Measurements from ENCODE around the gene LAT. TPM values are rescaled to one million over a fixed set of nuclear protein-coding genes. Genes with fewer than 3 reads are reported as not detected.

Gene LAT
- total RNA-seq, 1 donor from 2014 or later, result 3.3 TPM

DNA sequence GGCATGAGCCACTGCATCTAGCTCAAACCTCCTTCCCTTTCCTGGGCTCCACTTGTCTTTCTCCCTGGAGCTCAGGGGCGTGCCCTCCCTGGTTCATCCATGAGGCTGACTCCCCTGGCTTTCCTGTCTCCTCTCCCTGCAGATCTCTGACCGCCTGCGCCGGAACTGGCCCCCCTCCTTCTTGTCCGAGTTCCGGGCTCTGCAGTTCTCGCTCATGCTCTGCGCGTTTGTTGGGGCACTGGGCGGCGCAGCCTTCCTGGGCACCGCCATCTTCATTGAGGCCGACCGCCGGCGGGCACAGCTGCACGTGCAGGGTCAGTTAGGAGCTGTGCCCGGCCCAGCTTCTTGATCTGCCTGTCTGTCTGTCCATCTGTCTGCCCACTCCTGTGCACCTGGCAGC is 1.2 kb upstream of the LAT start:
- TF ChIP-seq, protein P1, sequence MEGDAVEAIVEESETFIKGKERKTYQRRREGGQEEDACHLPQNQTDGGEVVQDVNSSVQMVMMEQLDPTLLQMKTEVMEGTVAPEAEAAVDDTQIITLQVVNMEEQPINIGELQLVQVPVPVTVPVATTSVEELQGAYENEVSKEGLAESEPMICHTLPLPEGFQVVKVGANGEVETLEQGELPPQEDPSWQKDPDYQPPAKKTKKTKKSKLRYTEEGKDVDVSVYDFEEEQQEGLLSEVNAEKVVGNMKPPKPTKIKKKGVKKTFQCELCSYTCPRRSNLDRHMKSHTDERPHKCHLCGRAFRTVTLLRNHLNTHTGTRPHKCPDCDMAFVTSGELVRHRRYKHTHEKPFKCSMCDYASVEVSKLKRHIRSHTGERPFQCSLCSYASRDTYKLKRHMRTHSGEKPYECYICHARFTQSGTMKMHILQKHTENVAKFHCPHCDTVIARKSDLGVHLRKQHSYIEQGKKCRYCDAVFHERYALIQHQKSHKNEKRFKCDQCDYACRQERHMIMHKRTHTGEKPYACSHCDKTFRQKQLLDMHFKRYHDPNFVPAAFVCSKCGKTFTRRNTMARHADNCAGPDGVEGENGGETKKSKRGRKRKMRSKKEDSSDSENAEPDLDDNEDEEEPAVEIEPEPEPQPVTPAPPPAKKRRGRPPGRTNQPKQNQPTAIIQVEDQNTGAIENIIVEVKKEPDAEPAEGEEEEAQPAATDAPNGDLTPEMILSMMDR (IDR thresholded peaks at IDR 0.05; ENCODE audit: insufficient read depth, low read depth, low read length), result no peak
- no peak for TF ChIP-seq EZH2 (IDR thresholded peaks at IDR 0.05; ENCODE audit: insufficient read depth, low read length)
- Mint-ChIP-seq H3K36me3 (ENCODE audit: low read depth, unreplicated experiment) (peaks cover 26% of the 10 kb centered on the region), H3K4me1 (ENCODE audit: low read depth, unreplicated experiment) (peaks cover 2% of the 10 kb centered on the region), H3K27ac (ENCODE audit: unreplicated experiment) (peak overlapping the region; percentile 8), H3K9me3 (ENCODE audit: unreplicated experiment) (peaks cover 2% of the 10 kb centered on the region), H3K27me3 (ENCODE audit: low read depth, unreplicated experiment) (no peaks in the 10 kb centered on the region), H3K4me3 (ENCODE audit: unreplicated experiment) (no peak overlapping the region)
- no peaks in the 10 kb centered on the region for H3K4me1 ChIP-seq (ENCODE audit: insufficient read depth, low read length)
- no peaks in the 10 kb centered on the region for H3K27me3 ChIP-seq (ENCODE audit: insufficient read depth, low read length)
- H3K9me3 ChIP-seq (ENCODE audit: insufficient read depth, low read depth, low read length), result peaks cover 3% of the 10 kb centered on the region
- no peak overlapping the region for H3K9ac ChIP-seq (ENCODE audit: low read length)
- H3K79me2 ChIP-seq (ENCODE audit: insufficient read depth, low read length), result no peaks in the 10 kb centered on the region
- FAIRE-seq (no peak), DNase-seq (ENCODE audit: low read depth) (no peak)
- no peak overlapping the region for H3K27ac ChIP-seq (ENCODE audit: low read depth, low read length)
- H3K36me3 ChIP-seq (ENCODE audit: insufficient read depth, low read length), result no peaks in the 10 kb centered on the region
- H3K4me3 ChIP-seq (ENCODE audit: insufficient read depth, low read depth, low read length), result no peak overlapping the region
- H3K4me2 ChIP-seq (ENCODE audit: low read length), result no peak overlapping the region
- no peak overlapping the region for H2AFZ ChIP-seq (ENCODE audit: low read depth, low read length)
- peaks cover 4% of the 10 kb centered on the region for H4K20me1 ChIP-seq (ENCODE audit: insufficient read depth, low read length)

DNA sequence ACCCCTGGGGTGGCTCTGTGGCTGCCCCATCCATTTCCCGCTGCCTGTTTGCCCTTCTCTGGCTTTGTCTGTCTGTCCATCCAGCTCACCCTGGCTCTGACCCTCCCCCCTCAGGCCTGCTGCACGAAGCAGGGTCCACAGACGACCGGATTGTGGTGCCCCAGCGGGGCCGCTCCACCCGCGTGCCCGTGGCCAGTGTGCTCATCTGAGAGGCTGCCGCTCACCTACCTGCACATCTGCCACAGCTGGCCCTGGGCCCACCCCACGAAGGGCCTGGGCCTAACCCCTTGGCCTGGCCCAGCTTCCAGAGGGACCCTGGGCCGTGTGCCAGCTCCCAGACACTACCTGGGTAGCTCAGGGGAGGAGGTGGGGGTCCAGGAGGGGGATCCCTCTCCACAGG is 761 bp upstream of the LAT start:
- no peak for DNase-seq (ENCODE audit: low read depth)
- Mint-ChIP-seq H3K27ac (ENCODE audit: unreplicated experiment) (no peak overlapping the region), H3K4me3 (ENCODE audit: unreplicated experiment) (no peak overlapping the region), H3K27me3 (ENCODE audit: low read depth, unreplicated experiment) (no peaks in the 10 kb centered on the region), H3K9me3 (ENCODE audit: unreplicated experiment) (peaks cover 2% of the 10 kb centered on the region), H3K4me1 (ENCODE audit: low read depth, unreplicated experiment) (peaks cover 2% of the 10 kb centered on the region), H3K36me3 (ENCODE audit: low read depth, unreplicated experiment) (peaks cover 27% of the 10 kb centered on the region)
- H3K9ac ChIP-seq (ENCODE audit: low read length), result no peak overlapping the region
- no peaks in the 10 kb centered on the region for H3K79me2 ChIP-seq (ENCODE audit: insufficient read depth, low read length)
- H3K27me3 ChIP-seq (ENCODE audit: insufficient read depth, low read length), result no peaks in the 10 kb centered on the region
- no peak for FAIRE-seq
- no peak overlapping the region for H3K4me3 ChIP-seq (ENCODE audit: insufficient read depth, low read depth, low read length)
- no peaks in the 10 kb centered on the region for H3K36me3 ChIP-seq (ENCODE audit: insufficient read depth, low read length)
- no peak overlapping the region for H3K4me2 ChIP-seq (ENCODE audit: low read length)
- TF ChIP-seq EZH2 (IDR thresholded peaks at IDR 0.05; ENCODE audit: insufficient read depth, low read length), result no peak
- TF ChIP-seq, protein P1 (IDR thresholded peaks at IDR 0.05; ENCODE audit: insufficient read depth, low read depth, low read length), result no peak
- peaks cover 4% of the 10 kb centered on the region for H4K20me1 ChIP-seq (ENCODE audit: insufficient read depth, low read length)
- no peaks in the 10 kb centered on the region for H3K4me1 ChIP-seq (ENCODE audit: insufficient read depth, low read length)
- no peak overlapping the region for H2AFZ ChIP-seq (ENCODE audit: low read depth, low read length)
- H3K27ac ChIP-seq (ENCODE audit: low read depth, low read length), result no peak overlapping the region
- H3K9me3 ChIP-seq (ENCODE audit: insufficient read depth, low read depth, low read length), result peaks cover 3% of the 10 kb centered on the region

DNA sequence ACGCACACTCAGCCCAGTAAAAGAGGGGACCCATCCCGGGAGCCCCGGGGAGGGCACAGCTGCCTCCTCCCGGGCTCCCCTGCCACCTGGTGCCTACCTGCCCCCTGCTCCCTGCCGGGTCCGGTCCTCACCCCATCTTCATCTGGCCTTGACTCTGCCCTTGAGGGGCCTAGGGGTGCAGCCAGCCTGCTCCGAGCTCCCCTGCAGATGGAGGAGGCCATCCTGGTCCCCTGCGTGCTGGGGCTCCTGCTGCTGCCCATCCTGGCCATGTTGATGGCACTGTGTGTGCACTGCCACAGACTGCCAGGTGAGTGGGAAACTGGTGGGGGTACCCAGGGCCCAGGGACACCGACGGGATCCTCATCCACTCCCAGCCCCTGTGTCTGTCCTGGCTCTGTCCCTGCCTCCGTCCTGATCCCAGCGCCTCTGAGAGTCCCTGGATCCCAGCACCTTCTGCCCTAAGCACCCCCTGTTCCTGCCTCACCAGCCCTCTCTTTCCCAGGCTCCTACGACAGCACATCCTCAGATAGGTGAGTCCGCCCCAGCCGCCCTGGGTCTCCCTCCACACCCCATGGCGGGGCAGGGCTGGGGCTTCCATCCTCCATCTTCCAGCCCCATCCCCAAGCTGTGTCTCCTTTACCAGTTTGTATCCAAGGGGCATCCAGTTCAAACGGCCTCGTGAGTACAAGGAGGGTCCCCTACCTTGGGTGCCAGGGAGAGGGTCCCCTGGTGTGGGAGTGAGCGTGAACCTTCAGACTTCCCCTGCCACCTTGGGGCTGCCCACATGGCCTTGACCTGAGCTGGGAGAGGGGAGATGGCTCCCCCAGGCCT is 574 bp downstream of the LAT start:
- DNase-seq (ENCODE audit: low read depth) (no peak), FAIRE-seq (no peak)
- Mint-ChIP-seq H3K27ac (ENCODE audit: unreplicated experiment) (no peak overlapping the region), H3K4me1 (ENCODE audit: low read depth, unreplicated experiment) (peaks cover 4% of the 10 kb centered on the region), H3K27me3 (ENCODE audit: low read depth, unreplicated experiment) (no peaks in the 10 kb centered on the region), H3K4me3 (ENCODE audit: unreplicated experiment) (no peak overlapping the region), H3K9me3 (ENCODE audit: unreplicated experiment) (peaks cover 2% of the 10 kb centered on the region), H3K36me3 (ENCODE audit: low read depth, unreplicated experiment) (peaks cover 31% of the 10 kb centered on the region)
- no peak overlapping the region for H3K9ac ChIP-seq (ENCODE audit: low read length)
- no peak overlapping the region for H3K4me3 ChIP-seq (ENCODE audit: insufficient read depth, low read depth, low read length)
- H3K9me3 ChIP-seq (ENCODE audit: insufficient read depth, low read depth, low read length), result peaks cover 3% of the 10 kb centered on the region
- H3K79me2 ChIP-seq (ENCODE audit: insufficient read depth, low read length), result no peaks in the 10 kb centered on the region
- no peak overlapping the region for H3K27ac ChIP-seq (ENCODE audit: low read depth, low read length)
- H2AFZ ChIP-seq (ENCODE audit: low read depth, low read length), result no peak overlapping the region
- H4K20me1 ChIP-seq (ENCODE audit: insufficient read depth, low read length), result peaks cover 4% of the 10 kb centered on the region
- no peak overlapping the region for H3K4me2 ChIP-seq (ENCODE audit: low read length)
- H3K36me3 ChIP-seq (ENCODE audit: insufficient read depth, low read length), result no peaks in the 10 kb centered on the region
- no peaks in the 10 kb centered on the region for H3K27me3 ChIP-seq (ENCODE audit: insufficient read depth, low read length)
- TF ChIP-seq, protein P1 (IDR thresholded peaks at IDR 0.05; ENCODE audit: insufficient read depth, low read depth, low read length), result no peak
- no peak for TF ChIP-seq EZH2 (IDR thresholded peaks at IDR 0.05; ENCODE audit: insufficient read depth, low read length)
- H3K4me1 ChIP-seq (ENCODE audit: insufficient read depth, low read length), result no peaks in the 10 kb centered on the region
